Colon (tissue), 2 donors: ENCODE results near the gene VPS16.
"Not testable (repeated sequence)": the region's sequence is repeated elsewhere in the genome, so short reads cannot be mapped to it uniquely, and the experiment has no call there.

Experiments
- FAIRE-seq: peaks from 2 replicates; lab custom pipeline; 2012; peaks lifted over from hg19 to GRCh38; lab: Jason Lieb, UNC
- donor health status: control.
- donor health status: control.

The VPS16 gene

GRCh38 chr20:2807019-2807418 is 33.5 kb upstream of the VPS16 start:
- FAIRE-seq: no peak

GRCh38 chr20:2807929-2808328 is 32.6 kb upstream of the VPS16 start:
- not testable (repeated sequence) for FAIRE-seq

GRCh38 chr20:2809690-2810089 is 30.9 kb upstream of the VPS16 start:
- FAIRE-seq: no peak

- no peak for FAIRE-seq
Observed at GRCh38 chr20:2812189-2812588, 28.4 kb upstream of the VPS16 start.

- no peak for FAIRE-seq
Observed at GRCh38 chr20:2814076-2814475, 26.5 kb upstream of the VPS16 start.

GRCh38 chr20:2814587-2815051 is 25.9 kb upstream of the VPS16 start, which contains the start of gene C20orf141:
TSS of gene C20orf141 (plus strand) at chr20:2814987. CDS start at chr20:2815185, 198 bp downstream.
- no peak for FAIRE-seq

GRCh38 chr20:2815242-2815900 is 25.2 kb upstream of the VPS16 start:
- no peak for FAIRE-seq

- no peak for FAIRE-seq
Observed at GRCh38 chr20:2816030-2816582, 24.4 kb upstream of the VPS16 start, which contains the start of gene TMEM239. TSS of gene TMEM239 (plus strand) at chr20:2816364. CDS start at chr20:2816555, 191 bp downstream.

GRCh38 chr20:2816583-2817340 is 23.8 kb upstream of the VPS16 start:
- no peak for FAIRE-seq

GRCh38 chr20:2817341-2817726 is 23.2 kb upstream of the VPS16 start:
- FAIRE-seq: no peak

GRCh38 chr20:2817891-2818595 is 22.5 kb upstream of the VPS16 start:
- FAIRE-seq: no peak

- no peak for FAIRE-seq
Observed at GRCh38 chr20:2820084-2820895, 20.3 kb upstream of the VPS16 start.

GRCh38 chr20:2820896-2821869 is 19.4 kb upstream of the VPS16 start:
- no peak for FAIRE-seq

- no peak for FAIRE-seq
Observed at GRCh38 chr20:2822073-2822472, 18.5 kb upstream of the VPS16 start.

GRCh38 chr20:2825761-2826160 is 14.8 kb upstream of the VPS16 start:
- FAIRE-seq: no peak

GRCh38 chr20:2826655-2827054 is 13.9 kb upstream of the VPS16 start:
- FAIRE-seq: no peak

- FAIRE-seq: no peak
Observed at GRCh38 chr20:2829376-2829775, 11.2 kb upstream of the VPS16 start.

GRCh38 chr20:2831206-2831605 is 9.3 kb upstream of the VPS16 start:
- FAIRE-seq: not testable (repeated sequence)

- no peak for FAIRE-seq
Observed at GRCh38 chr20:2833761-2834160, 6.8 kb upstream of the VPS16 start.

GRCh38 chr20:2834401-2835110 is 6.0 kb upstream of the VPS16 start:
- FAIRE-seq: no peak
